H9 (cell line): ENCODE results near the gene TMEM182. TPM values are rescaled to one million over a fixed set of nuclear protein-coding genes. Genes with fewer than 3 reads are reported as not detected.

Experiments used
- DNase-seq: peaks from one replicate; pipeline ENCODE4 v3.0.0-alpha.2; 2017
- H2AFZ ChIP-seq: one replicate; pipeline ENCODE4 v1.6.1; 2013; ENCODE audit warnings: mild to moderate bottlenecking, low read length, control low read depth, moderate library complexity
- H2AK5ac ChIP-seq: 2 replicates; pipeline ENCODE4 v1.6.1; 2013; ENCODE audit warnings: low read length, control low read depth, mixed read lengths; ENCODE audit not compliant: insufficient read length
- H2BK120ac ChIP-seq: one replicate; pipeline ENCODE4 v1.6.1; 2013; ENCODE audit warnings: low read depth, mild to moderate bottlenecking, low read length, control low read depth, inconsistent platforms; ENCODE audit not compliant: poor library complexity, severe bottlenecking
- H2BK12ac ChIP-seq: 2 replicates; pipeline ENCODE4 v1.6.1; 2013; ENCODE audit warnings: low read length, control low read depth, mixed read lengths, low read depth; ENCODE audit not compliant: insufficient read length
- H2BK15ac ChIP-seq: 2 replicates; pipeline ENCODE4 v1.6.1; 2013; ENCODE audit warnings: low read depth, low read length, control low read depth
- H2BK20ac ChIP-seq: one replicate; pipeline ENCODE4 v1.6.1; 2013; ENCODE audit warnings: low read depth, mild to moderate bottlenecking, low read length, control low read depth, inconsistent platforms; ENCODE audit not compliant: poor library complexity, severe bottlenecking
- H2BK5ac ChIP-seq: 2 replicates; pipeline ENCODE4 v1.6.1; 2013; ENCODE audit warnings: low read length, control low read depth, mixed read lengths; ENCODE audit not compliant: insufficient read length
- H3K14ac ChIP-seq: 2 replicates; pipeline ENCODE4 v1.6.1; 2013; ENCODE audit warnings: low read length, control low read depth; ENCODE audit not compliant: insufficient read depth
- H3K18ac ChIP-seq: 2 replicates; pipeline ENCODE4 v1.6.1; 2013; ENCODE audit warnings: low read depth, mild to moderate bottlenecking, mixed read lengths, low read length, control low read depth; ENCODE audit not compliant: insufficient read length
- H3K23ac ChIP-seq: 2 replicates; pipeline ENCODE4 v1.6.1; 2013; ENCODE audit warnings: low read length, control low read depth, mixed read lengths, low read depth; ENCODE audit not compliant: insufficient read length
- H3K23me2 ChIP-seq: 2 replicates; pipeline ENCODE4 v1.6.1; 2013; ENCODE audit warnings: low read depth, mild to moderate bottlenecking, mixed read lengths, low read length, control low read depth; ENCODE audit not compliant: insufficient read length, poor library complexity, severe bottlenecking
- H3K27ac ChIP-seq: 2 replicates; pipeline ENCODE4 v1.5.1; 2013; ENCODE audit warnings: low read length, control low read depth, mixed read lengths, low read depth; ENCODE audit not compliant: insufficient read length
- H3K27me3 ChIP-seq: 2 replicates; pipeline ENCODE4 v1.6.1; 2013; ENCODE audit warnings: low read length, control low read depth, inconsistent platforms; ENCODE audit not compliant: insufficient read depth
- H3K4ac ChIP-seq: 2 replicates; pipeline ENCODE4 v1.6.1; 2013; ENCODE audit warnings: low read depth, mild to moderate bottlenecking, control low read depth, inconsistent platforms, low read length, moderate library complexity
- H3K4me1 ChIP-seq: 2 replicates; pipeline ENCODE4 v1.6.1; 2013; ENCODE audit warnings: low read length, control low read depth, inconsistent platforms; ENCODE audit not compliant: insufficient read depth
- H3K4me2 ChIP-seq: 2 replicates; pipeline ENCODE4 v1.6.1; 2013; ENCODE audit warnings: low read length, control low read depth, mixed read lengths; ENCODE audit not compliant: insufficient read length, insufficient read depth
- H3K56ac ChIP-seq: 2 replicates; pipeline ENCODE4 v1.6.1; 2013; ENCODE audit warnings: low read depth, mild to moderate bottlenecking, mixed read lengths, low read length, control low read depth; ENCODE audit not compliant: insufficient read length
- H3K79me1 ChIP-seq: 2 replicates; pipeline ENCODE4 v1.6.1; 2013; ENCODE audit warnings: low read depth, mild to moderate bottlenecking, moderate library complexity, low read length, control low read depth, inconsistent platforms; ENCODE audit not compliant: insufficient read depth, poor library complexity, severe bottlenecking
- H3K79me2 ChIP-seq: 2 replicates; pipeline ENCODE4 v1.6.1; 2013; ENCODE audit warnings: low read length, control low read depth, inconsistent platforms; ENCODE audit not compliant: insufficient read depth
- H3K9ac ChIP-seq: 2 replicates; pipeline ENCODE4 v1.6.1; 2013; ENCODE audit warnings: low read length, control low read depth, mixed read lengths; ENCODE audit not compliant: insufficient read length; ENCODE audit errors: extremely low read depth
- H3K9me3 ChIP-seq: one replicate; pipeline ENCODE4 v1.6.1; 2013; ENCODE audit warnings: low read depth, low read length, inconsistent platforms; ENCODE audit not compliant: control insufficient read depth
- H3T11ph ChIP-seq: one replicate; pipeline ENCODE4 v1.6.1; 2013; ENCODE audit warnings: mild to moderate bottlenecking, low read length, control low read depth, inconsistent platforms
- H4K20me1 ChIP-seq: one replicate; pipeline ENCODE4 v1.6.1; 2013; ENCODE audit not compliant: control insufficient read depth, insufficient read length, insufficient read depth
- H4K5ac ChIP-seq: 2 replicates; pipeline ENCODE4 v1.6.1; 2013; ENCODE audit warnings: low read depth, mild to moderate bottlenecking, mixed read lengths, low read length, control low read depth; ENCODE audit not compliant: insufficient read length
- H4K8ac ChIP-seq: replicated peaks from 2 replicates; pipeline ENCODE4 v1.6.1; 2013; ENCODE audit warnings: low read length, control low read depth, mixed read lengths, low read depth; ENCODE audit not compliant: insufficient read length
- H4K91ac ChIP-seq: 2 replicates; pipeline ENCODE4 v1.6.1; 2013; ENCODE audit warnings: low read depth, mild to moderate bottlenecking, moderate library complexity, mixed read lengths, low read length, control low read depth; ENCODE audit not compliant: insufficient read length
- H3K27ac Mint-ChIP-seq, 3 experiments: 2 replicates in 2 of 3; 3 replicates in 1 of 3; pipeline ENCODE4 v1.8.0; 2020 to 2021; ENCODE audit warnings: mixed read lengths in 3 of 3, mild to moderate bottlenecking in 1 of 3, moderate library complexity in 1 of 3
- H3K27me3 Mint-ChIP-seq: 2 replicates; pipeline ENCODE4 v1.8.0; 2021; ENCODE audit warnings: low read depth, mild to moderate bottlenecking, moderate library complexity, mixed read lengths
- H3K36me3 Mint-ChIP-seq, 3 experiments: 2 replicates in 2 of 3; 3 replicates in 1 of 3; pipeline ENCODE4 v1.8.0; 2020 to 2021; ENCODE audit warnings: low read depth in 3 of 3, mixed read lengths in 3 of 3; ENCODE audit not compliant: insufficient read depth in 1 of 3
- H3K4me1 Mint-ChIP-seq, 2 experiments: 2 replicates each; pipeline ENCODE4 v1.8.0; 2020; ENCODE audit warnings: mixed read lengths in 2 of 2
- H3K4me3 Mint-ChIP-seq, 2 experiments: 2 replicates in 1 of 2; 3 replicates in 1 of 2; pipeline ENCODE4 v1.8.0; 2020 to 2021; ENCODE audit warnings: mild to moderate bottlenecking in 2 of 2, mixed read lengths in 2 of 2, moderate library complexity in 1 of 2
- H3K9me3 Mint-ChIP-seq, 2 experiments: 2 replicates in 1 of 2; 3 replicates in 1 of 2; pipeline ENCODE4 v1.8.0; 2020; ENCODE audit warnings: mild to moderate bottlenecking in 2 of 2, mixed read lengths in 2 of 2, moderate library complexity in 1 of 2
- CTCF ChIP-seq: fragments of 200-600 bp; sonication (generic); conservative IDR thresholded peaks from 3 replicates; pipeline ENCODE4 v1.8.0; 2021; ENCODE audit warnings: antibody characterized with exemption, mild to moderate bottlenecking
- WGBS: extraction: QIAGEN DNeasy Blood & Tissue Kit; methylation state at CpG from one replicate; pipeline ENCODE4 v1.1.7; 2013; ENCODE audit warnings: missing lambda C conversion rate, low lambda C conversion rate, mixed read lengths; ENCODE audit not compliant: insufficient read length; ENCODE audit errors: extremely low coverage; 5-methylcytosine and 5-hydroxymethylcytosine counted together
- total RNA-seq: library from RNA; stranded (reverse); gene quantifications from 2 replicates; pipeline ENCODE4 v1.2.1, GENCODE V29; 2021

Gene TMEM182
- total RNA-seq, 1 experiment from 2014 or later = 3.6 TPM

- H2AK5ac ChIP-seq = no peak overlapping the region
Observed at GRCh38 chr2:102789349-102790090, 27.7 kb downstream of the TMEM182 start.

More at GRCh38 chr2:102789349-102790090, 27.7 kb downstream of the TMEM182 start:
- peaks cover 19 to 20% of the 10 kb centered on the region in 2 experiments for H3K4me1 Mint-ChIP-seq
- H3K56ac ChIP-seq = no peak overlapping the region
- no peaks in the 10 kb centered on the region for H3K79me2 ChIP-seq
- H3K23me2 ChIP-seq = no peaks in the 10 kb centered on the region
- no peaks in the 10 kb centered on the region for H3K79me1 ChIP-seq
- H3K18ac ChIP-seq = no peak overlapping the region
- H3K4me1 ChIP-seq = no peaks in the 10 kb centered on the region; the same call in 1 of the 2 replicates
- H2AFZ ChIP-seq = no peak overlapping the region
- no peak overlapping the region for H3K14ac ChIP-seq
- H2BK20ac ChIP-seq = no peak overlapping the region
- no peak overlapping the region for H3K9ac ChIP-seq
- no peak for TF ChIP-seq CTCF
- no peak overlapping the region for H2BK120ac ChIP-seq
- H3K4me3 Mint-ChIP-seq = no peak overlapping the region
- peaks cover 0 to 9% (median 3%) of the 10 kb centered on the region in 3 experiments; a peak in 4 of 7 replicates for H3K36me3 Mint-ChIP-seq
- H4K91ac ChIP-seq = no peak overlapping the region
- no peak overlapping the region for H3K4ac ChIP-seq
- H3K4me2 ChIP-seq = no peak overlapping the region
- H4K20me1 ChIP-seq = no peaks in the 10 kb centered on the region
- H3K23ac ChIP-seq = no peak overlapping the region
- H3T11ph ChIP-seq = no peak overlapping the region
- H3K27ac ChIP-seq = no peak overlapping the region
- DNase-seq = no peak
- no peak overlapping the region for H2BK15ac ChIP-seq
- no peak overlapping the region for H2BK12ac ChIP-seq
- WGBS = no CpG with 5 or more reads among the region's 7 CpGs
- H2BK5ac ChIP-seq = no peak overlapping the region
- no peak overlapping the region for H4K5ac ChIP-seq
- no peaks in the 10 kb centered on the region for H3K27me3 ChIP-seq
- no peaks in the 10 kb centered on the region for H3K27me3 Mint-ChIP-seq
- H3K9me3 ChIP-seq = no peaks in the 10 kb centered on the region
- H3K9me3 Mint-ChIP-seq = no peaks in the 10 kb centered on the region
- H3K27ac Mint-ChIP-seq = peak overlapping the region in 1 of 3 experiments; percentile 7; a peak in 2 of 7 replicates
- no peak overlapping the region for H4K8ac ChIP-seq
